MM.1S (cell line): ENCODE measurements around the gene VAV3.

Source experiments
- DNase-seq: peaks from one replicate; pipeline ENCODE4 v3.0.0-alpha.2; 2015
- H2AFZ ChIP-seq: fragments of 300-600 bp; sonication (generic); 2 replicates; pipeline ENCODE4 v1.6.0; 2016; ENCODE audit warnings: antibody characterized with exemption, low read length
- H3F3A ChIP-seq: fragments of 300-600 bp; sonication (generic); 2 replicates; pipeline ENCODE4 v1.6.1; 2016; ENCODE audit warnings: mild to moderate bottlenecking, antibody characterized with exemption, low read length, moderate library complexity, mixed read lengths; ENCODE audit not compliant: insufficient read depth
- H3K27ac ChIP-seq: fragments of 300-600 bp; sonication (generic); 2 replicates; pipeline ENCODE4 v1.5.1; 2016; ENCODE audit warnings: mild to moderate bottlenecking, low read length
- H3K27me3 ChIP-seq: fragments of 300-600 bp; sonication (generic); replicated peaks from 2 replicates; pipeline ENCODE4 v1.6.0; 2016; ENCODE audit warnings: low read length; ENCODE audit not compliant: insufficient read depth
- H3K36me3 ChIP-seq: fragments of 300-600 bp; sonication (generic); replicated peaks from 2 replicates; pipeline ENCODE4 v1.6.1; 2016; ENCODE audit warnings: mild to moderate bottlenecking, low read length, mixed read lengths; ENCODE audit not compliant: insufficient read depth
- H3K4me1 ChIP-seq: fragments of 300-600 bp; sonication (generic); 2 replicates; pipeline ENCODE4 v1.6.1; 2016; ENCODE audit warnings: low read length, mixed read lengths
- H3K4me2 ChIP-seq: fragments of 300-600 bp; sonication (generic); 2 replicates; pipeline ENCODE4 v1.6.0; 2016; ENCODE audit warnings: low read depth, low read length
- H3K4me3 ChIP-seq: fragments of 300-600 bp; sonication (generic); 2 replicates; pipeline ENCODE4 v1.5.1; 2016; ENCODE audit warnings: low read length, mixed read lengths
- H3K79me2 ChIP-seq: fragments of 300-600 bp; sonication (generic); 2 replicates; pipeline ENCODE4 v1.6.1; 2016; ENCODE audit warnings: mixed run types, low read length, mixed read lengths
- H3K9ac ChIP-seq: fragments of 300-600 bp; sonication (generic); 2 replicates; pipeline ENCODE4 v1.6.1; 2016; ENCODE audit warnings: low read length, mixed read lengths
- H3K9me2 ChIP-seq: fragments of 300-600 bp; sonication (generic); replicated peaks from 2 replicates; pipeline ENCODE4 v1.6.1; 2016; ENCODE audit warnings: mild to moderate bottlenecking, low read length, mixed read lengths; ENCODE audit not compliant: insufficient read depth
- H3K9me3 ChIP-seq: fragments of 300-600 bp; sonication (generic); replicated peaks from 2 replicates; pipeline ENCODE4 v1.6.1; 2016; ENCODE audit warnings: mild to moderate bottlenecking, low read length, mixed read lengths; ENCODE audit not compliant: insufficient read depth
- H4K20me1 ChIP-seq: fragments of 300-600 bp; sonication (generic); 2 replicates; pipeline ENCODE4 v1.6.1; 2016; ENCODE audit warnings: mild to moderate bottlenecking, low read length, moderate library complexity, mixed read lengths; ENCODE audit not compliant: insufficient read depth
- EZH2 ChIP-seq: fragments of 300-600 bp; sonication (generic); optimal IDR thresholded peaks from 2 replicates; pipeline ENCODE3; 2017; ENCODE audit warnings: low read depth, mild to moderate bottlenecking, antibody characterized with exemption, low read length, mixed read lengths
- EZH2phosphoT487 ChIP-seq: fragments of 300-600 bp; sonication (generic); IDR thresholded peaks from 2 replicates; pipeline ENCODE4 v1.6.1; 2018; ENCODE audit warnings: antibody characterized with exemption, low read length
- TF ChIP-seq, protein P1 (sequence below): fragments of 300-600 bp; sonication (generic); IDR thresholded peaks from 2 replicates; pipeline ENCODE4 v1.5.1; 2016; ENCODE audit warnings: antibody characterized with exemption, low read length, mixed read lengths

The VAV3 gene

DNA sequence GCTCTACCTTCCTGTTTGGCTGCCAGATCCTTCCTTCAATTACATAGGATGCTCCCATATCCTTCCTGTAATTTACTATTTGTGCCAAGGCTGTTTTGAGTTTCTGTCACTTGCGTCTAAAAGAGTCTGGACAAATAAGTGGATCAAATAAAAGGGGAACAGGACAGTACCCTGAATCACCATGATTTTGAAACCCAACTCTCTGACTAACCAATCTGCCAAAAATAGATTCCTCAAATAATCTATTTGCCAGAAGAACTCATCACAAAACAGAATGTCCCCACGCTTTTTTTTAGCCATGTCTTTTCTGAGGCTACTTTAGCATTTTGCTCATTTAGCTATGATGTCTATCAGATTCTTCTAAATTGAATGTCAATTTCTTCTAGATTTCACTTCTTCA is 431.5 kb downstream of the VAV3 start:
- no peaks in the 10 kb centered on the region for H3K4me1 ChIP-seq
- no peak overlapping the region for H3K27ac ChIP-seq

DNA sequence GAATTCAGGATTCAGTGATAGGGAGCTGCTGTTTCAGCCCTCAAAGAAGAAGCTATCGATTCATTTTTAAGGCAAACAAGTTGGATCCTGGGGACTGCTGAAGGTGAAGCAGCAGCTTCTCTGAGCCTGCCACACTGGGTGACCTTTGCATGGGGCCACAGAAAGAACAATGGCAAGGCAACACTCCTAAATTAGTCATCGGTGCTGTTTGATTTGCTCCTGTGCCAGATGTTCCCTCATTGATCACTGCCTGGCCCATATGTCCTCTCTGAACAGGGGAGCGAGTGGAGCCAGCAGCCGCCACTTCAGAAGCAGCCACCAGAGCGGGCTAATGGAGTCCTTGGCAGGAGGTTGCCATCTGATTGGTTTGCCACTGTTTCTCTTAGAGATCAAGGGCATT is 432.7 kb downstream of the VAV3 start:
- H3K4me1 ChIP-seq: no peaks in the 10 kb centered on the region
- H3F3A ChIP-seq: no peaks in the 10 kb centered on the region
- H4K20me1 ChIP-seq: no peaks in the 10 kb centered on the region
- no peaks in the 10 kb centered on the region for H3K9me2 ChIP-seq
- H3K36me3 ChIP-seq: no peaks in the 10 kb centered on the region
- TF ChIP-seq EZH2phosphoT487 (no peak), EZH2 (no peak)
- TF ChIP-seq, protein P1, sequence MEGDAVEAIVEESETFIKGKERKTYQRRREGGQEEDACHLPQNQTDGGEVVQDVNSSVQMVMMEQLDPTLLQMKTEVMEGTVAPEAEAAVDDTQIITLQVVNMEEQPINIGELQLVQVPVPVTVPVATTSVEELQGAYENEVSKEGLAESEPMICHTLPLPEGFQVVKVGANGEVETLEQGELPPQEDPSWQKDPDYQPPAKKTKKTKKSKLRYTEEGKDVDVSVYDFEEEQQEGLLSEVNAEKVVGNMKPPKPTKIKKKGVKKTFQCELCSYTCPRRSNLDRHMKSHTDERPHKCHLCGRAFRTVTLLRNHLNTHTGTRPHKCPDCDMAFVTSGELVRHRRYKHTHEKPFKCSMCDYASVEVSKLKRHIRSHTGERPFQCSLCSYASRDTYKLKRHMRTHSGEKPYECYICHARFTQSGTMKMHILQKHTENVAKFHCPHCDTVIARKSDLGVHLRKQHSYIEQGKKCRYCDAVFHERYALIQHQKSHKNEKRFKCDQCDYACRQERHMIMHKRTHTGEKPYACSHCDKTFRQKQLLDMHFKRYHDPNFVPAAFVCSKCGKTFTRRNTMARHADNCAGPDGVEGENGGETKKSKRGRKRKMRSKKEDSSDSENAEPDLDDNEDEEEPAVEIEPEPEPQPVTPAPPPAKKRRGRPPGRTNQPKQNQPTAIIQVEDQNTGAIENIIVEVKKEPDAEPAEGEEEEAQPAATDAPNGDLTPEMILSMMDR: no peak
- no peaks in the 10 kb centered on the region for H3K79me2 ChIP-seq
- H3K27me3 ChIP-seq: no peaks in the 10 kb centered on the region
- no peak overlapping the region for H3K27ac ChIP-seq
- no peak overlapping the region for H3K4me3 ChIP-seq
- H3K9me3 ChIP-seq: no peaks in the 10 kb centered on the region
- no peak overlapping the region for H3K9ac ChIP-seq
- DNase-seq: no peak
- no peak overlapping the region for H2AFZ ChIP-seq
- no peak overlapping the region for H3K4me2 ChIP-seq

More for the DNA sequence above, 431.5 kb downstream of the VAV3 start:
- no peaks in the 10 kb centered on the region for H3K9me3 ChIP-seq
- no peak overlapping the region for H3K4me3 ChIP-seq
- no peak overlapping the region for H3K4me2 ChIP-seq
- no peaks in the 10 kb centered on the region for H3K36me3 ChIP-seq
- no peaks in the 10 kb centered on the region for H3K9me2 ChIP-seq
- no peak overlapping the region for H2AFZ ChIP-seq
- H3K79me2 ChIP-seq: no peaks in the 10 kb centered on the region
- TF ChIP-seq EZH2 (no peak), EZH2phosphoT487 (no peak)
- TF ChIP-seq, protein P1: no peak
- DNase-seq: no peak
- no peaks in the 10 kb centered on the region for H3K27me3 ChIP-seq
- no peak overlapping the region for H3K9ac ChIP-seq
- H4K20me1 ChIP-seq: no peaks in the 10 kb centered on the region
- H3F3A ChIP-seq: no peaks in the 10 kb centered on the region

DNA sequence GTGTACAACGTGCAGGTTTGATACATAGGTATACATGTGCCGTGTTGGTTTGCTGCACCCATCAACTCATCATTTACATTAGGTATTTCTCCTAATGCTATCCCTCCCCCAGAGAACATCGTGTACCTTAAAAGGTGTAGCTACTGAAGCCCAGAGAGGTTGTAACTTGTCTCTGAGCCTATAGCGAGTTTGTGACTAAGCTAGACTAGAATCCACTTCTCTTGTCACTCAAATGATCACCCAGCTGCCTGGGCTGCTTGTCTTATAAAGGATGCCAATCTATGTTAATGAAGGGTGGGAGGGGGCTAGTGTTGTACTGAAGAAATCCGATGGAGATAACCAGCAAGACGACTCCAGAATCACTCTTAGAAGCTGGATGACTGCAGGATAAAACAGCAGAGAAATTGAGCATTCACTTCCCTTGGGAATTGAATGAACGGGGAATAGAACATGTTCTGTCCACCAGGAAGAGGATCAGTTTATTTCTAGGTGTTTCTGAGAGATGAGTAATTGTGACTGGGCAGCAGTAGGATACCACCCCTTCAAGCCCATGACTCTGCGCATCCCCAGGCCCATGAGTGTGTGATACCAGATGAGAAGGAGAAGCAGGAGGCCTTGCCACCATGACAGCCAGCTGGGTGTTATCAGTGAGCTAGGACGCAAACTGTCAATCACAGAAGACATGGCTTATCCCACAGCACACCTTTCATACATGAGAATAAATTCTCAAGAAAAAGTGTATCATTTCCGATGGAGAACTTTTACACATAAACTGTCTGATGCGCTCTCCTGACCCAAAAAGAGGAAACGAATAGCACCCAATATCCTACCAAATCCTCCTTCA is 433.7 kb downstream of the VAV3 start:
- no peaks in the 10 kb centered on the region for H3K36me3 ChIP-seq
- no peaks in the 10 kb centered on the region for H3F3A ChIP-seq
- H2AFZ ChIP-seq: no peak overlapping the region
- no peaks in the 10 kb centered on the region for H3K9me2 ChIP-seq
- H3K4me2 ChIP-seq: no peak overlapping the region
- H3K27me3 ChIP-seq: no peaks in the 10 kb centered on the region
- no peak overlapping the region for H3K4me3 ChIP-seq
- H3K9me3 ChIP-seq: no peaks in the 10 kb centered on the region
- no peaks in the 10 kb centered on the region for H3K4me1 ChIP-seq
- H4K20me1 ChIP-seq: no peaks in the 10 kb centered on the region
- TF ChIP-seq EZH2phosphoT487 (no peak), EZH2 (no peak)
- TF ChIP-seq, protein P1: no peak
- no peak for DNase-seq
- H3K79me2 ChIP-seq: no peaks in the 10 kb centered on the region
- H3K27ac ChIP-seq: no peak overlapping the region
- H3K9ac ChIP-seq: no peak overlapping the region
